HepG2 (cell line): Measurements from ENCODE around the gene ZFAND6. TPM values are rescaled to one million over a fixed set of nuclear protein-coding genes. Genes with fewer than 3 reads are reported as not detected.

Experiments
- ATAC-seq: fragments of 200-7000 bp; cut with Tn5 transposase; 3 replicates; pipeline ENCODE4 v1.9.1; 2020; ENCODE audit warnings: mild to moderate bottlenecking, moderate library complexity
- BruUV-seq: library from RNA; stranded (reverse); fragments of 400-500 nt; replicated peaks from 2 replicates; lab custom pipeline; 2021; lab: Mats Ljungman, UMichigan
- CTCF ChIA-PET: fragments of 300-600 bp; formaldehyde crosslinking; extraction: SDS; loops from one replicate; lab custom pipeline; 2021; ENCODE audit warnings: low total read pairs, inconsistent platforms, low intra/inter-chr PET ratio; lab: Yijun Ruan, JAX
- POLR2A ChIA-PET: fragments of 350-600 bp; sonication (Branson Sonifier 250); formaldehyde crosslinking; loops from one replicate; lab custom pipeline; 2020; ENCODE audit warnings: antibody characterized with exemption, inconsistent platforms; lab: Yijun Ruan, JAX
- DNase-seq: peaks from one replicate; pipeline ENCODE4 v3.0.0-alpha.2; 2015; ENCODE audit warnings: low spot score
- FAIRE-seq: peaks from 3 replicates; lab custom pipeline; 2011; peaks lifted over from hg19 to GRCh38; lab: Jason Lieb, UNC
- H2AFZ ChIP-seq: one replicate; pipeline ENCODE4 v1.6.1; 2011; ENCODE audit warnings: low read length, inconsistent platforms
- H3K27ac ChIP-seq: fragments of 300-600 bp; 3 replicates; pipeline ENCODE4 v1.8.0; 2011; ENCODE audit warnings: mixed run types, mild to moderate bottlenecking, mixed read lengths, low read length, inconsistent platforms; ENCODE audit not compliant: insufficient read depth; ENCODE audit errors: extremely low read length
- H3K27me3 ChIP-seq, 2 experiments: fragments of 200-600 bp in 1 of 2; 2 replicates in 1 of 2; 3 replicates in 1 of 2; pipeline versions ENCODE4 v1.6.0 to v1.8.0; 2011; ENCODE audit warnings: low read length in 2 of 2, mild to moderate bottlenecking in 2 of 2, moderate library complexity in 2 of 2, inconsistent platforms in 1 of 2; ENCODE audit not compliant: insufficient read depth in 2 of 2, control insufficient read depth in 1 of 2
- H3K36me3 ChIP-seq, 2 experiments: fragments of 200-600 bp in 1 of 2; replicated peaks in 1 of 2; 2 replicates in 1 of 2; 3 replicates in 1 of 2; pipeline versions ENCODE4 v1.5.1 to v1.8.0; 2011; ENCODE audit warnings: low read length in 2 of 2, inconsistent platforms in 1 of 2; ENCODE audit not compliant: insufficient read depth in 2 of 2, control insufficient read depth in 1 of 2
- H3K4me1 ChIP-seq: 2 replicates; pipeline ENCODE4 v1.5.1; 2012; ENCODE audit warnings: low read length, inconsistent platforms; ENCODE audit not compliant: insufficient read depth
- H3K4me2 ChIP-seq: 2 replicates; pipeline ENCODE4 v1.6.0; 2011; ENCODE audit warnings: low read depth, low read length, inconsistent platforms
- H3K4me3 ChIP-seq, 3 experiments: fragments of 200-600 bp in 1 of 3; sonication (generic), shearing (Covaris generic) in 1 of 3; replicated peaks in 1 of 3; 2 replicates each; pipeline ENCODE4 v1.5.1; 2011 to 2016; ENCODE audit warnings: low read length in 3 of 3, inconsistent platforms in 2 of 3, low read depth in 2 of 3, mild to moderate bottlenecking in 2 of 3, control low read depth in 1 of 3, mixed read lengths in 1 of 3; ENCODE audit not compliant: insufficient read depth in 1 of 3
- H3K79me2 ChIP-seq: one replicate; pipeline ENCODE4 v1.6.1; 2011; ENCODE audit warnings: low read length, inconsistent platforms; ENCODE audit not compliant: insufficient read depth
- H3K9ac ChIP-seq: 2 replicates; pipeline ENCODE4 v1.6.0; 2011; ENCODE audit warnings: mild to moderate bottlenecking, low read depth, low read length, inconsistent platforms; ENCODE audit not compliant: insufficient read depth
- H3K9me3 ChIP-seq: 2 replicates; pipeline ENCODE4 v1.5.1; 2012; ENCODE audit warnings: mild to moderate bottlenecking, low read length
- H4K20me1 ChIP-seq: 2 replicates; pipeline ENCODE4 v1.6.0; 2011; ENCODE audit warnings: inconsistent platforms, mild to moderate bottlenecking, low read length, moderate library complexity; ENCODE audit not compliant: insufficient read depth
- ETV5 ChIP-seq: IDR thresholded peaks from 2 replicates; pipeline ENCODE4 v1.6.1; 2018; ENCODE audit warnings: missing biosample characterization, missing genetic modification reagents, inconsistent platforms, borderline replicate concordance
- MAF1 ChIP-seq: sonication (generic); formaldehyde crosslinking; IDR thresholded peaks from 2 replicates; pipeline ENCODE4 v1.5.0; 2020; ENCODE audit warnings: missing genetic modification reagents, borderline replicate concordance
- NFKB2 ChIP-seq: sonication (generic); formaldehyde crosslinking; IDR thresholded peaks from 2 replicates; pipeline ENCODE4 v1.4.0; 2020; ENCODE audit warnings: missing genetic modification reagents, borderline replicate concordance
- NRL ChIP-seq: sonication (generic); formaldehyde crosslinking; IDR thresholded peaks from 2 replicates; pipeline ENCODE4 v1.5.0; 2020; ENCODE audit warnings: missing genetic modification reagents, mild to moderate bottlenecking, moderate library complexity, borderline replicate concordance
- RFX3 ChIP-seq: IDR thresholded peaks from 2 replicates; pipeline ENCODE4 v1.6.1; 2016; ENCODE audit warnings: missing biosample characterization, missing genetic modification reagents
- STAT5B ChIP-seq: sonication (generic); formaldehyde crosslinking; IDR thresholded peaks from 2 replicates; pipeline ENCODE4 v1.4.0; 2020; ENCODE audit warnings: missing genetic modification reagents
- ZKSCAN1 ChIP-seq: fragments of 150-350 bp; IDR thresholded peaks from 2 replicates; pipeline ENCODE4 v1.6.1; 2014; ENCODE audit warnings: low read length
- ZNF572 ChIP-seq: sonication (generic); formaldehyde crosslinking; IDR thresholded peaks from 2 replicates; pipeline ENCODE4 v1.5.1; 2020; ENCODE audit warnings: mild to moderate bottlenecking, missing genetic modification reagents
- WGBS: methylation state at CpG from one replicate; pipeline ENCODE4 v1.1.6; 2017; ENCODE audit warnings: low lambda C conversion rate; 5-methylcytosine and 5-hydroxymethylcytosine counted together
- in situ Hi-C: cut with HindIII; loops from 2 replicates; pipeline ENCODE4 v1.10.0; 2017; ENCODE audit warnings: low pct_unique_long_range_greater_than_20kb; ENCODE audit not compliant: extremely low pct_ligation_motif_present
- intact Hi-C: fragments of 100-400 bp; cut with micrococcal nuclease; formaldehyde crosslinking; loops from one replicate; pipeline ENCODE4 v1.10.0; 2022; ENCODE audit not compliant: unreplicated experiment
- polyA plus RNA-seq, 8 experiments: library from polyadenylated mRNA; depleted of rRNA in 3 of 8; stranded (reverse) in 7 of 8; unstranded in 1 of 8; fragments of >200 nt; fragmentation: Illumina TruSeq in 4 of 8; extraction: Trizol in 4 of 8; gene quantifications; 2 replicates each; pipeline versions ENCODE4 v1.2.1 to v1.2.3, GENCODE V29; 2011 to 2016; ENCODE audit warnings: low read depth in 4 of 8, missing spikeins in 1 of 8, mixed read lengths in 1 of 8; ENCODE audit not compliant: insufficient read depth in 1 of 8
- total RNA-seq, 5 experiments: library from RNA; depleted of rRNA; stranded (reverse); fragments of >200 nt; fragmentation: Illumina TruSeq; extraction: Trizol; gene quantifications; 2 replicates each; pipeline ENCODE4 v1.2.3, GENCODE V29; 2016; ENCODE audit warnings: low read depth in 1 of 5
- TF ChIP-seq, protein P1 (sequence below): sonication (generic); formaldehyde crosslinking; IDR thresholded peaks from 2 replicates; pipeline ENCODE4 v1.8.0; 2022; ENCODE audit warnings: missing genetic modification reagents, mild to moderate bottlenecking, inconsistent platforms, borderline replicate concordance
- TF ChIP-seq, protein P2 (sequence below): sonication (generic); formaldehyde crosslinking; IDR thresholded peaks from 2 replicates; pipeline ENCODE4 v1.4.0; 2020; ENCODE audit warnings: missing genetic modification reagents
- TF ChIP-seq, protein P3 (sequence below): sonication (generic); formaldehyde crosslinking; IDR thresholded peaks from 2 replicates; pipeline ENCODE4 v1.4.0; 2020; ENCODE audit warnings: mild to moderate bottlenecking, missing genetic modification reagents
- TF ChIP-seq, protein P4 (sequence below): sonication (generic); formaldehyde crosslinking; IDR thresholded peaks from 2 replicates; pipeline ENCODE4 v1.4.0; 2020; ENCODE audit warnings: mild to moderate bottlenecking, missing genetic modification reagents, borderline replicate concordance

ZFAND6 gene
- total and polyA plus RNA-seq, 2 of the 13 experiments (the other 11 are each of a cell fraction or from before 2014, with no cell fraction given) = 84.2 to 115 TPM

DNA sequence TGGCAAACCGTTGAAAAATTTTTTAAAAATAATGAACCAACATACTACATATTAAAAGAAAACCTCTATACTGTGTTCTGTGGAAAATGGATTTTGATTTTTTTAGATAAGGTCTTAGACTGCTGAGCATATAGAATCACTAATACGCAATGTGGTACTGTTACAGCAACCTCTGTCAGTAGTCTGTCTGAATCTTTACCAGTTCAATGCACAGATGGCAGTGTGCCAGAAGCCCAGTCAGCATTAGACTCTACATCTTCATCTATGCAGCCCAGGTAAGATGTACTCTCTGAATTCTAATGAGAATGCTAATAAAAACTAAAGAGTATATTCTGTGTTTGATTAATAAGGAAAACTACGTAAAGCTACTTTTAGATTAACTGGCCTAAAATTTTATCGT is 62.1 kb downstream of the ZFAND6 start:
- Histone ChIP-seq H3K79me2 (peaks cover 17% of the 10 kb centered on the region), H3K9ac (no peak overlapping the region), H4K20me1 (peaks cover 9% of the 10 kb centered on the region), H3K4me1 (no peaks in the 10 kb centered on the region), H3K27ac (no peak overlapping the region), H3K36me3 (peaks cover 5 to 28% of the 10 kb centered on the region in 2 experiments), H3K4me3 (no peak overlapping the region), H3K27me3 (no peaks in the 10 kb centered on the region), H2AFZ (no peak overlapping the region), H3K4me2 (no peak overlapping the region), H3K9me3 (no peaks in the 10 kb centered on the region)
- in situ Hi-C loops (no loop called here), intact Hi-C loops (no loop called here)
- FAIRE-seq (no peak), DNase-seq (no peak), ATAC-seq (no peak)
- 94% methylated on average over 4 of the region's 4 CpGs for WGBS
- no TSS peak for BruUV-seq
- CTCF ChIA-PET = no interaction called here
- POLR2A ChIA-PET = no interaction called here
- no peak for TF ChIP-seq MAF1 (CRISPR knock-in tag)
- TF ChIP-seq STAT5B (CRISPR knock-in tag) = no peak
- TF ChIP-seq, protein P1, sequence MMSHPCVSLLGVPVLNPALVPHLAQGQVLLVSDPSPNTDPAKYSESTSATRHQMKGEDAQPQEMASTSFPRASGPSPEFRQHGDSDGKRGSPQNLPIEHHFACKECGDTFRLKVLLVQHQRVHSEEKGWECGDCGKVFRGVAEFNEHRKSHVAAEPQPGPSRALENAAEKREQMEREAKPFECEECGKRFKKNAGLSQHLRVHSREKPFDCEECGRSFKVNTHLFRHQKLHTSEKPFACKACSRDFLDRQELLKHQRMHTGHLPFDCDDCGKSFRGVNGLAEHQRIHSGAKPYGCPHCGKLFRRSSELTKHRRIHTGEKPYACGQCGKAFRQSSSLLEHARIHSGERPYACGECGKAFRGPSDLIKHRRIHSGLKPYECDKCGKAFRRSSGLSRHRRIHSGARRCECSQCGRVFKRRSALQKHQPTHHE = no peak
- TF ChIP-seq, protein P2, sequence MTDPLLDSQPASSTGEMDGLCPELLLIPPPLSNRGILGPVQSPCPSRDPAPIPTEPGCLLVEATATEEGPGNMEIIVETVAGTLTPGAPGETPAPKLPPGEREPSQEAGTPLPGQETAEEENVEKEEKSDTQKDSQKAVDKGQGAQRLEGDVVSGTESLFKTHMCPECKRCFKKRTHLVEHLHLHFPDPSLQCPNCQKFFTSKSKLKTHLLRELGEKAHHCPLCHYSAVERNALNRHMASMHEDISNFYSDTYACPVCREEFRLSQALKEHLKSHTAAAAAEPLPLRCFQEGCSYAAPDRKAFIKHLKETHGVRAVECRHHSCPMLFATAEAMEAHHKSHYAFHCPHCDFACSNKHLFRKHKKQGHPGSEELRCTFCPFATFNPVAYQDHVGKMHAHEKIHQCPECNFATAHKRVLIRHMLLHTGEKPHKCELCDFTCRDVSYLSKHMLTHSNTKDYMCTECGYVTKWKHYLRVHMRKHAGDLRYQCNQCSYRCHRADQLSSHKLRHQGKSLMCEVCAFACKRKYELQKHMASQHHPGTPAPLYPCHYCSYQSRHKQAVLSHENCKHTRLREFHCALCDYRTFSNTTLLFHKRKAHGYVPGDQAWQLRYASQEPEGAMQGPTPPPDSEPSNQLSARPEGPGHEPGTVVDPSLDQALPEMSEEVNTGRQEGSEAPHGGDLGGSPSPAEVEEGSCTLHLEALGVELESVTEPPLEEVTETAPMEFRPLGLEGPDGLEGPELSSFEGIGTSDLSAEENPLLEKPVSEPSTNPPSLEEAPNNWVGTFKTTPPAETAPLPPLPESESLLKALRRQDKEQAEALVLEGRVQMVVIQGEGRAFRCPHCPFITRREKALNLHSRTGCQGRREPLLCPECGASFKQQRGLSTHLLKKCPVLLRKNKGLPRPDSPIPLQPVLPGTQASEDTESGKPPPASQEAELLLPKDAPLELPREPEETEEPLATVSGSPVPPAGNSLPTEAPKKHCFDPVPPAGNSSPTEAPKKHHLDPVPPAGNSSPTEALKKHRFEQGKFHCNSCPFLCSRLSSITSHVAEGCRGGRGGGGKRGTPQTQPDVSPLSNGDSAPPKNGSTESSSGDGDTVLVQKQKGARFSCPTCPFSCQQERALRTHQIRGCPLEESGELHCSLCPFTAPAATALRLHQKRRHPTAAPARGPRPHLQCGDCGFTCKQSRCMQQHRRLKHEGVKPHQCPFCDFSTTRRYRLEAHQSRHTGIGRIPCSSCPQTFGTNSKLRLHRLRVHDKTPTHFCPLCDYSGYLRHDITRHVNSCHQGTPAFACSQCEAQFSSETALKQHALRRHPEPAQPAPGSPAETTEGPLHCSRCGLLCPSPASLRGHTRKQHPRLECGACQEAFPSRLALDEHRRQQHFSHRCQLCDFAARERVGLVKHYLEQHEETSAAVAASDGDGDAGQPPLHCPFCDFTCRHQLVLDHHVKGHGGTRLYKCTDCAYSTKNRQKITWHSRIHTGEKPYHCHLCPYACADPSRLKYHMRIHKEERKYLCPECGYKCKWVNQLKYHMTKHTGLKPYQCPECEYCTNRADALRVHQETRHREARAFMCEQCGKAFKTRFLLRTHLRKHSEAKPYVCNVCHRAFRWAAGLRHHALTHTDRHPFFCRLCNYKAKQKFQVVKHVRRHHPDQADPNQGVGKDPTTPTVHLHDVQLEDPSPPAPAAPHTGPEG = no peak
- TF ChIP-seq ZNF572 (CRISPR knock-in tag) = no peak
- TF ChIP-seq, protein P3, sequence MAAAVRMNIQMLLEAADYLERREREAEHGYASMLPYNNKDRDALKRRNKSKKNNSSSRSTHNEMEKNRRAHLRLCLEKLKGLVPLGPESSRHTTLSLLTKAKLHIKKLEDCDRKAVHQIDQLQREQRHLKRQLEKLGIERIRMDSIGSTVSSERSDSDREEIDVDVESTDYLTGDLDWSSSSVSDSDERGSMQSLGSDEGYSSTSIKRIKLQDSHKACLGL (CRISPR knock-in tag) = no peak
- no peak for TF ChIP-seq ETV5
- TF ChIP-seq ZKSCAN1 = no peak
- TF ChIP-seq NFKB2 (CRISPR knock-in tag) = no peak
- TF ChIP-seq RFX3 (CRISPR knock-in tag) = no peak
- TF ChIP-seq, protein P4, sequence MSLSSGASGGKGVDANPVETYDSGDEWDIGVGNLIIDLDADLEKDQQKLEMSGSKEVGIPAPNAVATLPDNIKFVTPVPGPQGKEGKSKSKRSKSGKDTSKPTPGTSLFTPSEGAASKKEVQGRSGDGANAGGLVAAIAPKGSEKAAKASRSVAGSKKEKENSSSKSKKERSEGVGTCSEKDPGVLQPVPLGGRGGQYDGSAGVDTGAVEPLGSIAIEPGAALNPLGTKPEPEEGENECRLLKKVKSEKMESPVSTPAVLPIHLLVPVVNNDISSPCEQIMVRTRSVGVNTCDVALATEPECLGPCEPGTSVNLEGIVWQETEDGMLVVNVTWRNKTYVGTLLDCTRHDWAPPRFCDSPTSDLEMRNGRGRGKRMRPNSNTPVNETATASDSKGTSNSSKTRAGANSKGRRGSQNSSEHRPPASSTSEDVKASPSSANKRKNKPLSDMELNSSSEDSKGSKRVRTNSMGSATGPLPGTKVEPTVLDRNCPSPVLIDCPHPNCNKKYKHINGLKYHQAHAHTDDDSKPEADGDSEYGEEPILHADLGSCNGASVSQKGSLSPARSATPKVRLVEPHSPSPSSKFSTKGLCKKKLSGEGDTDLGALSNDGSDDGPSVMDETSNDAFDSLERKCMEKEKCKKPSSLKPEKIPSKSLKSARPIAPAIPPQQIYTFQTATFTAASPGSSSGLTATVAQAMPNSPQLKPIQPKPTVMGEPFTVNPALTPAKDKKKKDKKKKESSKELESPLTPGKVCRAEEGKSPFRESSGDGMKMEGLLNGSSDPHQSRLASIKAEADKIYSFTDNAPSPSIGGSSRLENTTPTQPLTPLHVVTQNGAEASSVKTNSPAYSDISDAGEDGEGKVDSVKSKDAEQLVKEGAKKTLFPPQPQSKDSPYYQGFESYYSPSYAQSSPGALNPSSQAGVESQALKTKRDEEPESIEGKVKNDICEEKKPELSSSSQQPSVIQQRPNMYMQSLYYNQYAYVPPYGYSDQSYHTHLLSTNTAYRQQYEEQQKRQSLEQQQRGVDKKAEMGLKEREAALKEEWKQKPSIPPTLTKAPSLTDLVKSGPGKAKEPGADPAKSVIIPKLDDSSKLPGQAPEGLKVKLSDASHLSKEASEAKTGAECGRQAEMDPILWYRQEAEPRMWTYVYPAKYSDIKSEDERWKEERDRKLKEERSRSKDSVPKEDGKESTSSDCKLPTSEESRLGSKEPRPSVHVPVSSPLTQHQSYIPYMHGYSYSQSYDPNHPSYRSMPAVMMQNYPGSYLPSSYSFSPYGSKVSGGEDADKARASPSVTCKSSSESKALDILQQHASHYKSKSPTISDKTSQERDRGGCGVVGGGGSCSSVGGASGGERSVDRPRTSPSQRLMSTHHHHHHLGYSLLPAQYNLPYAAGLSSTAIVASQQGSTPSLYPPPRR (CRISPR knock-in tag) = no peak
- no peak for TF ChIP-seq NRL
